ENCODE data around the gene SFI1. TPM values are rescaled to one million over a fixed set of nuclear protein-coding genes. Genes with fewer than 3 reads are reported as not detected.
"Not testable (repeated sequence)": the region's sequence is repeated elsewhere in the genome, so short reads cannot be mapped to it uniquely, and the experiment has no call there.

SFI1 gene
- total RNA-seq, 1 donor from 2014 or later: 50.3 TPM

DNA sequence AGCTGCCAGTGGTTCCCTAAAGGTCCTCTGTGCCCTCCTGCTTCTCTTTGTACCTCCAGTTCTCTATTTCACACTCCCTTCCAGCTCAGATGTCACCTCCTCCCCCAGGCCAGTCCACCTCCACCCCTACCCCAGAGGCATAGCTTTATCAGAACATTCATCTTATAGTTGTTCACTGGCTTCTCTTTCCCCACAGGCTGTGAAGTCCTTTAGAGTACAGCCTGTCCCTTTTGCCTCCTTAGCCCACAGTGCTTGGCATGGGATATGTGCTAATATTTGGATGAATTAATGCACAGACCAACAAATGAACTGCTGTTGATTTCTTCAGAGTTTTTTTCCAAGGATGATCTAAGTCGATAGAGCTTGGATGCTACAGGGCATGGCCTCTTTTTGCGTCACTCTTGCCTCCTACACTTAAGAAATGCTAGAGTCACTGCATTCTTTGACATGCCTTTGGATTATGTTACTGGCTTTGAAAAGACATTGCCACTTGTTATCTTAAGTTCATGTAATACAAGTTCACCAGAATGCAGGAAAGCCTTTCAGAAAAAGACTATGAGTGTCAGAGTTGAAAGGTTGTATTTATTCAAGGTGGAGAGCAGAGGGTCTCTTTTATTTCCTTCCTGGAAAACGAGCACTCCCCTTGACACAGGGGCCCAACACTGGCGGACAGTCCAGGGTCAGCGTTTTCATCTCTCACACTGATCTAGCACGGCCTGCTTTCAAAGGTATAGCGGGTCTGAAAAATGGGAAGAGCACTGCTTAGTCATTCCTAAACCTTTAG, 90.0 kb downstream of the SFI1 start:
- Mint-ChIP-seq H3K27ac (peak overlapping the region; percentile 29), H3K36me3 (peaks cover 21% of the 10 kb centered on the region), H3K9me3 (no peaks in the 10 kb centered on the region), H3K4me1 (ENCODE audit: unreplicated experiment) (peaks cover 13% of the 10 kb centered on the region), H3K4me3 (no peak overlapping the region), H3K27me3 (no peaks in the 10 kb centered on the region)
- TF ChIP-seq, protein P1, sequence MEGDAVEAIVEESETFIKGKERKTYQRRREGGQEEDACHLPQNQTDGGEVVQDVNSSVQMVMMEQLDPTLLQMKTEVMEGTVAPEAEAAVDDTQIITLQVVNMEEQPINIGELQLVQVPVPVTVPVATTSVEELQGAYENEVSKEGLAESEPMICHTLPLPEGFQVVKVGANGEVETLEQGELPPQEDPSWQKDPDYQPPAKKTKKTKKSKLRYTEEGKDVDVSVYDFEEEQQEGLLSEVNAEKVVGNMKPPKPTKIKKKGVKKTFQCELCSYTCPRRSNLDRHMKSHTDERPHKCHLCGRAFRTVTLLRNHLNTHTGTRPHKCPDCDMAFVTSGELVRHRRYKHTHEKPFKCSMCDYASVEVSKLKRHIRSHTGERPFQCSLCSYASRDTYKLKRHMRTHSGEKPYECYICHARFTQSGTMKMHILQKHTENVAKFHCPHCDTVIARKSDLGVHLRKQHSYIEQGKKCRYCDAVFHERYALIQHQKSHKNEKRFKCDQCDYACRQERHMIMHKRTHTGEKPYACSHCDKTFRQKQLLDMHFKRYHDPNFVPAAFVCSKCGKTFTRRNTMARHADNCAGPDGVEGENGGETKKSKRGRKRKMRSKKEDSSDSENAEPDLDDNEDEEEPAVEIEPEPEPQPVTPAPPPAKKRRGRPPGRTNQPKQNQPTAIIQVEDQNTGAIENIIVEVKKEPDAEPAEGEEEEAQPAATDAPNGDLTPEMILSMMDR (conservative IDR thresholded peaks at IDR 0.05): no peak
- DNase-seq (ENCODE audit: extremely low spot score, unreplicated experiment): no peak

DNA sequence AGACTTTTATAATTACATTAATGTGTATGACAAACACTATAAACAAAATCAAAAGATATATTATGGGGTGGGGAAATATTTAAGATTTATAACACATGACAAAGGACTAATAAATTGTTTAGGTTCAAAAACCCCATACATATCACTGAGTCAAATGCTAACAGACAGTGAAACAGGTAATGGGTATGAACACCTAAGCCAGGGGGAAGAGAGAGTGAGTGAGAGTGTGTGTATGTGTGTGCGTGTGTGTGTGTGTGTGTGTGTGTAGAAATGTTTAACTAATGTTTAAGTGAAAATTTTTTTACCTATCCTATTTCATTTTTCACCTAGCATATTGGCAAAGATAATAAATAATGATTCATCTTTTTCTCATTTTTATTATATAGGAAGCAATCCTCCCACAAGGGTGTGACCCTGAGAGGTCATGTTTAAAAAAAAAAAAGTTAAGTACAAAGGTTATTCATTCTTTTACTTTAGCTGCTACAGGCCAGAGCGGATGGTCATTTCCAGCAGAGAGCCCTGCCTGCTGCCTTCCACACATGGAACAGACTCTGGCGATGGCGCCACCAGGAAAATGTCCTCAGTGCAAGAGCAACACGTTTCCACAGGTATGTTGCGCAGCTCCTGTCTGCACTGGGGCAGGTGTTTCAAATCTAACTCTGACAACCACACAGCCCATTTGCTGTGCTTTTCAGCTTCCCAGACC, 92.8 kb downstream of the SFI1 start:
- TF ChIP-seq, protein P1 (conservative IDR thresholded peaks at IDR 0.05): no peak
- Mint-ChIP-seq H3K27me3 (no peaks in the 10 kb centered on the region), H3K4me3 (no peak overlapping the region), H3K4me1 (ENCODE audit: unreplicated experiment) (peaks cover 13% of the 10 kb centered on the region), H3K27ac (peak overlapping the region; percentile 16), H3K9me3 (no peaks in the 10 kb centered on the region), H3K36me3 (peaks cover 21% of the 10 kb centered on the region)
- no peak for DNase-seq (ENCODE audit: extremely low spot score, unreplicated experiment)

DNA sequence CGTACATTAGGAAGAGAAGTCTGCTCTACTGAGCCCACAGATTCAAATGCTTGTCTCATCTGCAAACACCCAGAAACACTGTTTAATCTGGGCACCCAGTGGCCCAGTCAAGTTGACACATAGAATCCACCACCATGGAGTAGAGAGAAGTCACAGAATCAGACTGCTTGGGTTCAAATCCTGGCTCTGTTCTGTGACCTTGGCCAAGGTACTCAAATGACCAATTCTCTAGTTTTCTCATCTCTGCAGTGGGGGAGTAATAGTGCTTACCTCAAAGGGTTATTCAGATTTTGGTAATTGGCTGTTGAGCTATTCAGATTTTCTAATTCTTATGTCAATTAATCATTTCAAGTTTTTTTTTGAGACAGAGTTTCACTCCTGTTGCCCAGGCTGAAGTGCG, 93.8 kb downstream of the SFI1 start:
- H3K27ac Mint-ChIP-seq; H3K27me3 Mint-ChIP-seq; DNase-seq (ENCODE audit: extremely low spot score, unreplicated experiment); H3K9me3 Mint-ChIP-seq; H3K4me3 Mint-ChIP-seq: not testable (repeated sequence)
- peaks cover 21% of the 10 kb centered on the region for H3K36me3 Mint-ChIP-seq
- peaks cover 12% of the 10 kb centered on the region for H3K4me1 Mint-ChIP-seq (ENCODE audit: unreplicated experiment)

DNA sequence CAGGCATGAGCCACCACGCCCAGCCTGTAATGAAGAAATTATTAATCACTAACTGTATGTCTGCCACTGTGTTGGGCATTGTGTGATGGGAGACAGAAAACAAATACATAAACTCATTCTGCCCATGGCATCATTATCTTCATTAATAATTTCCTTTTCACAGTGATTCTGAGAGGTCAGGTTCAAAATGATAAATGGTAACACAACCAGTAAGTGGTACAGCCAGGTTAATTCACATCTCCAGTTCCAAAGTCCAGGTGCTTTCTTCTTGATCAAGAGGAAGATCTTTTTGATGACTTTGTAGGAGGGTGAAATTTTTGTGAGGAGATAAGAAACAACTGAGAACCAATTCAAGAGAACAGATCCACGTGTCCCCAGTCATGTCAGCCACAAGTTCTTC, 98.9 kb downstream of the SFI1 start:
- TF ChIP-seq, protein P1 (conservative IDR thresholded peaks at IDR 0.05): no peak
- Mint-ChIP-seq H3K4me1 (ENCODE audit: unreplicated experiment) (no peaks in the 10 kb centered on the region), H3K9me3 (no peaks in the 10 kb centered on the region), H3K27ac (no peak overlapping the region), H3K36me3 (peaks cover 7% of the 10 kb centered on the region), H3K27me3 (no peaks in the 10 kb centered on the region), H3K4me3 (no peak overlapping the region)
- no peak for DNase-seq (ENCODE audit: extremely low spot score, unreplicated experiment)

DNA sequence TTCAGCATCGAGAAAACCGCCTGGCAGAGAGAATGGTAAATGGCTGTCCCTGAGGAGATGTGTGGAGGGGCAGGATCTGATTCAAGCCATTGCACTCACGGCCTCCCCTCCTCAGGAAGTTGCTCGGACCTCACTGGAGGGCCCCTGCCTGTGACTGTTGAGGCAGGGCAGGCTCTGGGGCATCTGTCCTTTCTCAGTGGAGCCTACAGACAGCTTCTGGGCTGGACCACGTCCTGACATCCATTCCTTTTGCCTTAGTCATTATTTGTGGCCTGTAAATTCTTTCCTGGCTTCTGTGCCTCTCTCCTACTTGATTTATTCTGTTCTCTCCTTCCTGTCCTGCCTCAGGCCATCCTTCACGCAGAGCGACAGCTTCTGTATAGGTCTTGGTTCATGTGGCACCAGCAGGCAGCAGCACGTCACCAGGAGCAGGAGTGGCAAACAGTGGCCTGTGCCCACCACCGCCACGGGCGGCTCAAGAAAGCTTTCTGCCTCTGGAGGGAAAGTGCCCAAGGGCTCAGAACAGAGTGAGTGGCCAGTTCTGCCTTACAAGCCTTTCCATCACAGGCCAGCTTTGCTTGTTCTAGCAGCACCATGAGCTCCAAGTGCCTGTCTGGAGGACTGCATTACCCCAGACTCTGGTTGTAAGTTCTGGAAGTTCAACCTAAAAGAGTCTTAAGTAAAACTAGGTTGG, 106.1 kb downstream of the SFI1 start:
- TF ChIP-seq, protein P1 (conservative IDR thresholded peaks at IDR 0.05): no peak
- Mint-ChIP-seq H3K4me1 (ENCODE audit: unreplicated experiment) (no peaks in the 10 kb centered on the region), H3K36me3 (peaks cover 4% of the 10 kb centered on the region), H3K27ac (peak overlapping the region; percentile 72), H3K27me3 (no peaks in the 10 kb centered on the region), H3K4me3 (no peak overlapping the region), H3K9me3 (no peaks in the 10 kb centered on the region)
- no peak for DNase-seq (ENCODE audit: extremely low spot score, unreplicated experiment)
